A549 treated with Hydrocortisone at 1 μM for 4 hours (cell line): ENCODE data around the gene RBMY1B. TPM values are rescaled to one million over a fixed set of nuclear protein-coding genes. Genes with fewer than 3 reads are reported as not detected.

Experiments used
- total RNA-seq: library from RNA; stranded (reverse); fragments of 200-300 nt; extraction: Qiagen RNA extraction; gene quantifications from 5 replicates; pipeline ENCODE4 v1.2.3, GENCODE V29; 2022

Gene RBMY1B
- total RNA-seq, result not detected in 5 replicates

GRCh38 chrY:21511038-21511437 is at the start of gene RBMY1B:
TSS of gene RBMY1B (plus strand) at chrY:21511338. CDS start at chrY:21513351, 2,013 bp downstream.

GRCh38 chrY:21534579-21534978 is 23.4 kb downstream of the RBMY1B start, which contains the start of gene RBMY1A1:
TSS of gene RBMY1A1 (plus strand) at chrY:21534879. CDS start at chrY:21536892, 2,013 bp downstream.

Other genes with a start within 250 kb of the RBMY1B start
- gene RBMY1A1, start 23.5 kb downstream of the RBMY1B start, total RNA-seq, result not detected in 5 replicates